Measurements from ENCODE around the gene DENND6A. TPM values are rescaled to one million over a fixed set of nuclear protein-coding genes. Genes with fewer than 3 reads are reported as not detected.
"Not testable (repeated sequence)": the region's sequence is repeated elsewhere in the genome, so short reads cannot be mapped to it uniquely, and the experiment has no call there.

The DENND6A gene
- total and polyA plus RNA-seq, 2 of the 8 experiments (the other 6 are each of a cell fraction or from before 2014, with no cell fraction given): 7.8 to 14.8 TPM

- H3K14ac ChIP-seq (ENCODE audit: insufficient read length); H3K4me3 ChIP-seq (ENCODE audit: extremely low read depth in 1 of 4, insufficient read depth in 2 of 4, low read depth in 3 of 4, low read length in 4 of 4); H3K9me3 ChIP-seq (ENCODE audit: insufficient read depth in 2 of 2, low read depth in 1 of 2, low read length in 1 of 2); H2BK5ac ChIP-seq (ENCODE audit: low read depth, low read length); H3K79me1 ChIP-seq (ENCODE audit: low read depth, low read length); H3K23me2 ChIP-seq (ENCODE audit: low read depth, low read length); H3K56ac ChIP-seq (replicated peaks; ENCODE audit: insufficient read length, low read depth, low read length); H3K4me2 ChIP-seq (ENCODE audit: insufficient read depth in 1 of 2, low read depth in 2 of 2, low read length in 2 of 2); H4K5ac ChIP-seq (ENCODE audit: insufficient read length, low read depth, low read length); H3K27ac ChIP-seq (ENCODE audit: low read depth, low read length); H2BK20ac ChIP-seq (ENCODE audit: low read length); H2BK120ac ChIP-seq (replicated peaks; ENCODE audit: low read depth, low read length); H3K27me3 ChIP-seq (replicated peaks in 1 of 4; ENCODE audit: control insufficient read depth in 3 of 4, extremely low read depth in 1 of 4, insufficient read depth in 3 of 4, low read length in 3 of 4); H3K23ac ChIP-seq (ENCODE audit: insufficient read length); H2AFZ ChIP-seq (ENCODE audit: low read length); H4K8ac ChIP-seq (ENCODE audit: extremely low read depth, insufficient read depth, low read length); DNase-seq (ENCODE audit: low read depth in 1 of 2, low spot score in 2 of 2); H3K4me1 ChIP-seq (replicated peaks in 1 of 4; ENCODE audit: control insufficient read depth in 3 of 4, insufficient read depth in 4 of 4, low read length in 3 of 4); H3K9ac ChIP-seq (replicated peaks in 1 of 4; ENCODE audit: extremely low read depth in 1 of 4, low read depth in 3 of 4, low read length in 3 of 4); H4K91ac ChIP-seq (replicated peaks; ENCODE audit: insufficient read length, low read length); FAIRE-seq; H2AK5ac ChIP-seq (ENCODE audit: low read depth, low read length); H3K79me2 ChIP-seq (ENCODE audit: control insufficient read depth in 1 of 2, insufficient read depth in 2 of 2, low read length in 2 of 2); H2BK15ac ChIP-seq (ENCODE audit: low read length); H3K18ac ChIP-seq (ENCODE audit: extremely low read depth, low read length); H4K20me1 ChIP-seq (replicated peaks in 1 of 2; ENCODE audit: control insufficient read depth in 1 of 2, insufficient read depth in 2 of 2, low read length in 2 of 2); H2BK12ac ChIP-seq (ENCODE audit: low read depth, low read length); H3K4ac ChIP-seq (replicated peaks; ENCODE audit: insufficient read length, low read depth, low read length): not testable (repeated sequence)
- ChIA-PET CTCF (ENCODE audit: partially characterized antibody) (interaction anchor here (0.6 kb wide), 1 partner anchor 9 kb away, joined by 3 read pairs; no protein-coding TSS in a partner anchor), POLR2A (ENCODE audit: partially characterized antibody) (interaction anchor here (0.7 to 1.5 kb wide), 5 partner anchors 9 to 121 kb away, joined by 3 to 4 read pairs (median 3); no protein-coding TSS in a partner anchor)
- H3K36me3 ChIP-seq (ENCODE audit: control insufficient read depth in 2 of 4, insufficient read depth in 4 of 4, low read length in 3 of 4): peaks cover 0 to 15% (median 5%) of the 10 kb centered on the region in 4 experiments; a peak in 4 of 8 replicates
- WGBS, 2 experiments (ENCODE audit: extremely low coverage in 1 of 2, insufficient coverage in 1 of 2, insufficient read length in 1 of 2, insufficient replicate concordance in 2 of 2, low coverage in 1 of 2, low lambda C conversion rate in 2 of 2, missing lambda C conversion rate in 1 of 2): 84% methylated on average over 3 of the region's 3 CpGs; no CpG with 5 or more reads in 1 of the 2 experiments
- 0 out of 2 replicates have a peak, but pooled peaks have one; percentile 12 for TF ChIP-seq CEBPB (IDR thresholded peaks at IDR 0.05; ENCODE audit: low read depth, low read length)
Observed at GRCh38 chr3:57634259-57634658, 58.6 kb downstream of the DENND6A start.
